Neural cell (in vitro differentiated cells): ENCODE data around the gene WNT3. TPM values are rescaled to one million over a fixed set of nuclear protein-coding genes. Genes with fewer than 3 reads are reported as not detected.

Source experiments
- H2AFZ ChIP-seq: fragments of 200-600, 300-800 bp; sonication (generic), shearing (Covaris generic); 2 replicates; pipeline ENCODE4 v1.6.0; 2014; ENCODE audit warnings: low read depth, mild to moderate bottlenecking, antibody characterized with exemption, low read length, moderate library complexity
- H3F3A ChIP-seq: fragments of 200-600 bp; shearing (Covaris generic); 2 replicates; pipeline ENCODE4 v1.6.1; 2016; ENCODE audit warnings: mild to moderate bottlenecking, moderate library complexity, mixed read lengths, antibody characterized with exemption, low read length; ENCODE audit not compliant: insufficient read depth, poor library complexity, severe bottlenecking
- H3K27ac ChIP-seq: fragments of 200-600, 300-800 bp; sonication (generic), shearing (Covaris generic); 2 replicates; pipeline ENCODE4 v1.5.1; 2014; ENCODE audit warnings: mild to moderate bottlenecking, low read length, moderate library complexity
- H3K27me3 ChIP-seq: fragments of 300-800, 200-600 bp; sonication (generic), shearing (Covaris generic); 2 replicates; pipeline ENCODE4 v1.6.0; 2014; ENCODE audit warnings: mild to moderate bottlenecking, low read depth, low read length, moderate library complexity; ENCODE audit not compliant: insufficient read depth
- H3K36me3 ChIP-seq: fragments of 300-800, 200-600 bp; sonication (generic), shearing (Covaris generic); 2 replicates; pipeline ENCODE4 v1.5.1; 2014; ENCODE audit warnings: mild to moderate bottlenecking, antibody characterized with exemption, low read length, moderate library complexity; ENCODE audit not compliant: insufficient read depth
- H3K4me2 ChIP-seq: fragments of 300-800, 200-600 bp; sonication (generic), shearing (Covaris generic); 2 replicates; pipeline ENCODE4 v1.6.0; 2014; ENCODE audit warnings: mild to moderate bottlenecking, low read length
- H3K4me3 ChIP-seq: fragments of 300-800, 200-600 bp; sonication (generic), shearing (Covaris generic); 2 replicates; pipeline ENCODE4 v1.5.1; 2014; ENCODE audit warnings: mild to moderate bottlenecking, low read length, moderate library complexity
- H3K79me2 ChIP-seq: fragments of 200-600 bp; shearing (Covaris generic); replicated peaks from 2 replicates; pipeline ENCODE4 v1.6.0; 2014; ENCODE audit warnings: mild to moderate bottlenecking, low read length, moderate library complexity; ENCODE audit not compliant: insufficient read depth
- H3K9ac ChIP-seq: fragments of 300-800, 200-600 bp; sonication (generic), shearing (Covaris generic); 2 replicates; pipeline ENCODE4 v1.6.1; 2016; ENCODE audit warnings: mild to moderate bottlenecking, low read length, mixed read lengths
- H3K9me2 ChIP-seq: fragments of 200-600 bp; shearing (Covaris generic); 2 replicates; pipeline ENCODE4 v1.6.1; 2016; ENCODE audit warnings: mild to moderate bottlenecking, low read length, mixed read lengths; ENCODE audit not compliant: insufficient read depth
- H3K9me3 ChIP-seq: fragments of 200-600, 300-800 bp; sonication (generic), shearing (Covaris generic); 2 replicates; pipeline ENCODE4 v1.6.1; 2016; ENCODE audit warnings: mild to moderate bottlenecking, mixed run types, low read length, moderate library complexity, mixed read lengths
- H4K20me1 ChIP-seq: fragments of 200-600 bp; shearing (Covaris generic); 2 replicates; pipeline ENCODE4 v1.6.1; 2016; ENCODE audit warnings: mild to moderate bottlenecking, mixed run types; ENCODE audit not compliant: insufficient read depth
- EP300 ChIP-seq: fragments of 450-650 bp; conservative IDR thresholded peaks from 2 replicates; pipeline ENCODE4 v1.6.1; 2014; ENCODE audit warnings: antibody characterized with exemption, mild to moderate bottlenecking, moderate library complexity; ENCODE audit not compliant: poor library complexity, severe bottlenecking
- EZH2 ChIP-seq: fragments of 200-600, 300-800 bp; shearing (Covaris generic), sonication (generic); IDR thresholded peaks from 2 replicates; pipeline ENCODE4 v1.6.1; 2014; ENCODE audit warnings: antibody characterized with exemption, low read length, borderline replicate concordance, mild to moderate bottlenecking; ENCODE audit not compliant: insufficient read depth, poor library complexity, severe bottlenecking
- MXI1 ChIP-seq: fragments of 450-650 bp; conservative IDR thresholded peaks from 2 replicates; pipeline ENCODE4 v1.6.1; 2014; ENCODE audit warnings: antibody characterized with exemption, mild to moderate bottlenecking; ENCODE audit not compliant: poor library complexity, severe bottlenecking
- POLR2AphosphoS5 ChIP-seq: IDR thresholded peaks from 2 replicates; pipeline ENCODE4 v1.6.1; 2012
- RAD21 ChIP-seq: fragments of 450-650 bp; conservative IDR thresholded peaks from 2 replicates; pipeline ENCODE4 v1.6.1; 2014; ENCODE audit warnings: antibody characterized with exemption, mild to moderate bottlenecking, moderate library complexity
- SMC3 ChIP-seq: fragments of 450-650 bp; conservative IDR thresholded peaks from 2 replicates; pipeline ENCODE4 v1.6.1; 2014; ENCODE audit warnings: antibody characterized with exemption, mild to moderate bottlenecking, moderate library complexity; ENCODE audit not compliant: poor library complexity
- TAF1 ChIP-seq: IDR thresholded peaks from 2 replicates; pipeline ENCODE4 v1.6.1; 2012; ENCODE audit warnings: low read depth
- polyA plus RNA-seq: library from polyadenylated mRNA; depleted of rRNA; stranded (reverse); fragments of >200 nt; gene quantifications from 2 replicates; pipeline ENCODE4 v1.2.3, GENCODE V29; 2014
- TF ChIP-seq, protein P1 (sequence below): IDR thresholded peaks from 2 replicates; pipeline ENCODE4 v1.6.1; 2012; ENCODE audit warnings: borderline replicate concordance
- TF ChIP-seq, protein P2 (sequence below): fragments of 450-650 bp; IDR thresholded peaks from 2 replicates; pipeline ENCODE4 v1.5.1; 2014; ENCODE audit warnings: antibody characterized with exemption, mild to moderate bottlenecking, moderate library complexity; ENCODE audit not compliant: poor library complexity, severe bottlenecking

The WNT3 gene
- polyA plus RNA-seq, 1 donor from 2014 or later: 7.6 TPM

DNA sequence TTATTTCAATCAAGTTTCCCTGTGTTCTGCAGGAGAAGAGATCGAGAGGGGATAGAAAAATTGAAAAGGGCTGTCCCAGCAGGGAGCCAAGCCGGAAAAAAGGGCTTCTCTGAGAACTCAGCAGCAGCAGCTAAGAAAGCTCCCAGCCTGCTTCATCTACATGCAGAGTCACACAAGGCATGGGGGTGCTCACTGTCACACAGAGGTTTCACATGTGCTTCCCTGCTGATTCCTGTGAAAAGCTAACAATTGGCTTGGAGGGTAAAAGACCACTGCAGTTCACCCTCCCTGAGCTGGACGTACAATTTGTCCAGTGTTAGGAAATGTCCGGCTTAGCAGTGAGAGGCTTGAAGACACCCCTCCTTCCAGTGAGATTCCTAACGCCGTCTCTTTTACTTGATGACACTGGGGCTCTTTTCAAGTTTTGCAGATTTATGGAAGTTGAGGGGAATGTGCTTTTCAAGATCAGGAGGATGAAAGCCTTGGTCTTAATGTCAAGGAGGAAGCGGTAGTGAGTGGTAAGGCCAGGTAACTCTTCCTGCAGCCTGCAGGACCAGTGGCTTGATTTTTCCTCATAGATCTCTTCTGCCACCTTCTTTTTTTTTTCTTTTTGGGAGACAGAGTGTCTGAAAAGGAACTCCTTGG, 85.6 kb downstream of the WNT3 start:
- Histone ChIP-seq H3K36me3 (no peaks in the 10 kb centered on the region), H3K9me2 (no peaks in the 10 kb centered on the region), H3K9me3 (no peaks in the 10 kb centered on the region), H4K20me1 (no peaks in the 10 kb centered on the region), H3K4me2 (peak overlapping the region; percentile 66), H3F3A (no peaks in the 10 kb centered on the region), H2AFZ (no peak overlapping the region), H3K27ac (peak overlapping the region; percentile 57), H3K9ac (no peak overlapping the region), H3K27me3 (no peaks in the 10 kb centered on the region), H3K4me3 (peak overlapping the region; percentile 50), H3K79me2 (no peaks in the 10 kb centered on the region)
- no peak for TF ChIP-seq EP300
- TF ChIP-seq, protein P1, sequence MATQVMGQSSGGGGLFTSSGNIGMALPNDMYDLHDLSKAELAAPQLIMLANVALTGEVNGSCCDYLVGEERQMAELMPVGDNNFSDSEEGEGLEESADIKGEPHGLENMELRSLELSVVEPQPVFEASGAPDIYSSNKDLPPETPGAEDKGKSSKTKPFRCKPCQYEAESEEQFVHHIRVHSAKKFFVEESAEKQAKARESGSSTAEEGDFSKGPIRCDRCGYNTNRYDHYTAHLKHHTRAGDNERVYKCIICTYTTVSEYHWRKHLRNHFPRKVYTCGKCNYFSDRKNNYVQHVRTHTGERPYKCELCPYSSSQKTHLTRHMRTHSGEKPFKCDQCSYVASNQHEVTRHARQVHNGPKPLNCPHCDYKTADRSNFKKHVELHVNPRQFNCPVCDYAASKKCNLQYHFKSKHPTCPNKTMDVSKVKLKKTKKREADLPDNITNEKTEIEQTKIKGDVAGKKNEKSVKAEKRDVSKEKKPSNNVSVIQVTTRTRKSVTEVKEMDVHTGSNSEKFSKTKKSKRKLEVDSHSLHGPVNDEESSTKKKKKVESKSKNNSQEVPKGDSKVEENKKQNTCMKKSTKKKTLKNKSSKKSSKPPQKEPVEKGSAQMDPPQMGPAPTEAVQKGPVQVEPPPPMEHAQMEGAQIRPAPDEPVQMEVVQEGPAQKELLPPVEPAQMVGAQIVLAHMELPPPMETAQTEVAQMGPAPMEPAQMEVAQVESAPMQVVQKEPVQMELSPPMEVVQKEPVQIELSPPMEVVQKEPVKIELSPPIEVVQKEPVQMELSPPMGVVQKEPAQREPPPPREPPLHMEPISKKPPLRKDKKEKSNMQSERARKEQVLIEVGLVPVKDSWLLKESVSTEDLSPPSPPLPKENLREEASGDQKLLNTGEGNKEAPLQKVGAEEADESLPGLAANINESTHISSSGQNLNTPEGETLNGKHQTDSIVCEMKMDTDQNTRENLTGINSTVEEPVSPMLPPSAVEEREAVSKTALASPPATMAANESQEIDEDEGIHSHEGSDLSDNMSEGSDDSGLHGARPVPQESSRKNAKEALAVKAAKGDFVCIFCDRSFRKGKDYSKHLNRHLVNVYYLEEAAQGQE: no peak
- TF ChIP-seq RAD21: peak; percentile 26
- TF ChIP-seq, protein P2, sequence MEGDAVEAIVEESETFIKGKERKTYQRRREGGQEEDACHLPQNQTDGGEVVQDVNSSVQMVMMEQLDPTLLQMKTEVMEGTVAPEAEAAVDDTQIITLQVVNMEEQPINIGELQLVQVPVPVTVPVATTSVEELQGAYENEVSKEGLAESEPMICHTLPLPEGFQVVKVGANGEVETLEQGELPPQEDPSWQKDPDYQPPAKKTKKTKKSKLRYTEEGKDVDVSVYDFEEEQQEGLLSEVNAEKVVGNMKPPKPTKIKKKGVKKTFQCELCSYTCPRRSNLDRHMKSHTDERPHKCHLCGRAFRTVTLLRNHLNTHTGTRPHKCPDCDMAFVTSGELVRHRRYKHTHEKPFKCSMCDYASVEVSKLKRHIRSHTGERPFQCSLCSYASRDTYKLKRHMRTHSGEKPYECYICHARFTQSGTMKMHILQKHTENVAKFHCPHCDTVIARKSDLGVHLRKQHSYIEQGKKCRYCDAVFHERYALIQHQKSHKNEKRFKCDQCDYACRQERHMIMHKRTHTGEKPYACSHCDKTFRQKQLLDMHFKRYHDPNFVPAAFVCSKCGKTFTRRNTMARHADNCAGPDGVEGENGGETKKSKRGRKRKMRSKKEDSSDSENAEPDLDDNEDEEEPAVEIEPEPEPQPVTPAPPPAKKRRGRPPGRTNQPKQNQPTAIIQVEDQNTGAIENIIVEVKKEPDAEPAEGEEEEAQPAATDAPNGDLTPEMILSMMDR: no peak
- peak; percentile 50 for TF ChIP-seq POLR2AphosphoS5
- TF ChIP-seq SMC3: peak; percentile 30
- peak; percentile 62 for TF ChIP-seq MXI1

- TF ChIP-seq EZH2: no peak
- TF ChIP-seq MXI1: no peak
- TF ChIP-seq, protein P2: no peak
- TF ChIP-seq POLR2AphosphoS5: no peak
- TF ChIP-seq, protein P1: no peak
- TF ChIP-seq TAF1: no peak
- TF ChIP-seq EP300: no peak
- TF ChIP-seq SMC3: no peak
- Histone ChIP-seq H3K9me3 (no peaks in the 10 kb centered on the region), H4K20me1 (no peaks in the 10 kb centered on the region), H3K4me2 (peak overlapping the region; percentile 66), H3K27me3 (no peaks in the 10 kb centered on the region), H3F3A (no peaks in the 10 kb centered on the region), H2AFZ (no peak overlapping the region), H3K79me2 (no peaks in the 10 kb centered on the region), H3K36me3 (no peaks in the 10 kb centered on the region), H3K4me3 (peak overlapping the region; percentile 50), H3K9ac (no peak overlapping the region), H3K27ac (peak overlapping the region; percentile 57), H3K9me2 (no peaks in the 10 kb centered on the region)
These were observed 86.3 kb downstream of the WNT3 start for GRCh38 chr17:46732160-46732559.
